Measurements from ENCODE around the gene RAB44. TPM values are rescaled to one million over a fixed set of nuclear protein-coding genes. Genes with fewer than 3 reads are reported as not detected.

The RAB44 gene
- polyA plus RNA-seq, 1 experiment = not detected

- Histone ChIP-seq H3K9me3 (ENCODE audit: control insufficient read depth, insufficient read depth, low read length) (peaks cover 14% of the 10 kb centered on the region; the same call in 1 of the 2 replicates), H3K4me3 (ENCODE audit: low read depth, low read length) (peak within 1 kb of the TSS; percentile 99), H3K27ac (ENCODE audit: low read depth, low read length) (peak within 1 kb of the TSS; percentile 96), H3K27me3 (ENCODE audit: control insufficient read depth, insufficient read depth, low read length) (no peaks in the 10 kb centered on the region)
- POLR2A ChIA-PET = interaction anchor here (0.6 to 3.9 kb wide), 31 partner anchors 10 to 466 kb away, joined by 3 to 95 read pairs (median 6); no protein-coding TSS in a partner anchor
- TF ChIP-seq CTCF (IDR thresholded peaks at IDR 0.05; ENCODE audit: low read depth, low read length) = no peak
- peak; percentile 86 for DNase-seq (ENCODE audit: low read depth, low spot score)
- CTCF ChIA-PET = interaction anchor here (1.2 to 3.4 kb wide), 2 partner anchors 12 to 63 kb away, joined by 6 to 36 read pairs; no protein-coding TSS in a partner anchor
Observed at GRCh38 chr6:36678488-36679042, 19.1 kb upstream of the RAB44 start, which contains the start of gene CDKN1A. CDKN1A (plus strand) TSS chr6:36678714; CDS start chr6:36684102, 5,388 bp downstream.

GRCh38 chr6:36679043-36679833 lies 18.4 kb upstream of the RAB44 start:
- no peaks in the 10 kb centered on the region for H3K27me3 ChIP-seq (ENCODE audit: control insufficient read depth, insufficient read depth, low read length)
- POLR2A ChIA-PET = interaction anchor here (0.6 to 3.9 kb wide), 32 partner anchors 9 to 480 kb away, joined by 3 to 95 read pairs (median 6); no protein-coding TSS in a partner anchor
- peak overlapping the region; percentile 99 for H3K4me3 ChIP-seq (ENCODE audit: low read depth, low read length)
- CTCF ChIA-PET = interaction anchor here (0.7 to 3.4 kb wide), 4 partner anchors 12 to 64 kb away, joined by 4 to 36 read pairs (median 5); no protein-coding TSS in a partner anchor
- no peak for TF ChIP-seq CTCF (IDR thresholded peaks at IDR 0.05; ENCODE audit: low read depth, low read length)
- H3K9me3 ChIP-seq (ENCODE audit: control insufficient read depth, insufficient read depth, low read length) = peaks cover 14% of the 10 kb centered on the region; the same call in 1 of the 2 replicates
- no peak for DNase-seq (ENCODE audit: low read depth, low spot score)
- H3K27ac ChIP-seq (ENCODE audit: low read depth, low read length) = peak overlapping the region; percentile 85

- H3K27ac ChIP-seq (ENCODE audit: low read depth, low read length) = peak overlapping the region; percentile 39
- DNase-seq (ENCODE audit: low read depth, low spot score) = no peak
Observed at GRCh38 chr6:36682328-36683144, 15.1 kb upstream of the RAB44 start.

GRCh38 chr6:36683145-36683655 lies 14.4 kb upstream of the RAB44 start:
- CTCF ChIA-PET = interaction anchor here (1.7 to 4.1 kb wide), 3 partner anchors 60 to 76 kb away, joined by 19 to 21 read pairs (median 20); no protein-coding TSS in a partner anchor
- H3K27ac ChIP-seq (ENCODE audit: low read depth, low read length) = peak overlapping the region; percentile 39
- POLR2A ChIA-PET = interaction anchor here (1.7 kb wide), 1 partner anchor 55 kb away, joined by 6 read pairs; no protein-coding TSS in a partner anchor

More at GRCh38 chr6:36682328-36683144, 15.1 kb upstream of the RAB44 start:
- Histone ChIP-seq H3K27me3 (ENCODE audit: control insufficient read depth, insufficient read depth, low read length) (no peaks in the 10 kb centered on the region), H3K4me3 (ENCODE audit: low read depth, low read length) (peak overlapping the region; percentile 99), H3K9me3 (ENCODE audit: control insufficient read depth, insufficient read depth, low read length) (peaks cover 14% of the 10 kb centered on the region; the same call in 1 of the 2 replicates)
- TF ChIP-seq CTCF (IDR thresholded peaks at IDR 0.05; ENCODE audit: low read depth, low read length) = no peak
- ChIA-PET CTCF (interaction anchor here (0.6 to 4.1 kb wide), 5 partner anchors 16 to 76 kb away, joined by 3 to 21 read pairs (median 19); no protein-coding TSS in a partner anchor), POLR2A (interaction anchor here (0.8 to 1.7 kb wide), 3 partner anchors 16 to 58 kb away, joined by 4 to 6 read pairs (median 5); no protein-coding TSS in a partner anchor)

More at GRCh38 chr6:36683145-36683655, 14.4 kb upstream of the RAB44 start:
- no peak for DNase-seq (ENCODE audit: low read depth, low spot score)
- peaks cover 14% of the 10 kb centered on the region; the same call in 1 of the 2 replicates for H3K9me3 ChIP-seq (ENCODE audit: control insufficient read depth, insufficient read depth, low read length)
- no peaks in the 10 kb centered on the region for H3K27me3 ChIP-seq (ENCODE audit: control insufficient read depth, insufficient read depth, low read length)
- TF ChIP-seq CTCF (IDR thresholded peaks at IDR 0.05; ENCODE audit: low read depth, low read length) = no peak
- peak overlapping the region; percentile 99 for H3K4me3 ChIP-seq (ENCODE audit: low read depth, low read length)
